Lung (tissue), 12 donors: Measurements from ENCODE around the gene CAPZA3. TPM values are rescaled to one million over a fixed set of nuclear protein-coding genes. Genes with fewer than 3 reads are reported as not detected.

ENCODE experiments used
- ATAC-seq: fragments of 200-7000 bp; cut with Tn5 transposase; one replicate; pipeline ENCODE4 v1.9.1; 2020; ENCODE audit warnings: moderate number of reproducible peaks; ENCODE audit not compliant: insufficient read depth, low FRiP score
- DNase-seq, 3 donors: peaks; one replicate each; pipeline ENCODE4 v3.0.0-alpha.2; 2013 to 2017
- H3K27ac ChIP-seq, 2 donors: one replicate each; pipeline ENCODE4 v1.5.1; 2013; ENCODE audit warnings: mild to moderate bottlenecking in 2 of 2, moderate library complexity in 2 of 2, control low read depth in 1 of 2, inconsistent platforms in 1 of 2, low read depth in 1 of 2, low read length in 1 of 2
- H3K27me3 ChIP-seq, 3 donors: one replicate each; pipeline ENCODE4 v1.5.1; 2013; ENCODE audit warnings: low read length in 2 of 3; ENCODE audit not compliant: control insufficient read depth in 3 of 3, insufficient read depth in 3 of 3
- H3K36me3 ChIP-seq, 4 donors: one replicate each; pipeline ENCODE4 v1.5.1; 2013; ENCODE audit warnings: low read length in 4 of 4, mild to moderate bottlenecking in 1 of 4, moderate library complexity in 1 of 4; ENCODE audit not compliant: control insufficient read depth in 4 of 4, insufficient read depth in 4 of 4
- H3K4me1 ChIP-seq, 5 donors: one replicate each; pipeline ENCODE4 v1.5.1; 2013; ENCODE audit warnings: low read length in 5 of 5, mild to moderate bottlenecking in 2 of 5, moderate library complexity in 1 of 5; ENCODE audit not compliant: control insufficient read depth in 5 of 5, insufficient read depth in 5 of 5
- H3K4me3 ChIP-seq: one replicate; pipeline ENCODE4 v1.5.1; 2013; ENCODE audit warnings: mild to moderate bottlenecking, control low read depth, moderate library complexity
- H3K9ac ChIP-seq, 2 donors: one replicate each; pipeline ENCODE4 v1.5.1; 2013; ENCODE audit warnings: low read length in 2 of 2, control low read depth in 1 of 2; ENCODE audit not compliant: insufficient read depth in 1 of 2
- H3K9me3 ChIP-seq, 4 donors: one replicate each; pipeline ENCODE4 v1.5.1; 2013; ENCODE audit warnings: low read length in 3 of 4, mild to moderate bottlenecking in 1 of 4, moderate library complexity in 1 of 4; ENCODE audit not compliant: control insufficient read depth in 4 of 4, insufficient read depth in 3 of 4
- WGBS, 2 donors: extraction: QIAGEN DNeasy Blood & Tissue Kit; methylation state at CpG; one replicate each; pipeline ENCODE4 v1.1.7; 2013; 5-methylcytosine and 5-hydroxymethylcytosine counted together
- polyA plus RNA-seq, 2 donors: library from polyadenylated mRNA; stranded (reverse); fragments of 200-250 nt; gene quantifications; one replicate each; pipeline ENCODE4 v1.2.1, GENCODE V29; 2013
- total RNA-seq, 2 donors: library from RNA; depleted of rRNA in 1 of 2; stranded (reverse); fragments of >200 nt in 1 of 2; gene quantifications; one replicate each; pipeline ENCODE4 v1.2.1, GENCODE V29; 2014 to 2021
- TF ChIP-seq, protein P1 (sequence below): IDR thresholded peaks from 2 replicates; pipeline ENCODE4 v1.5.1; 2012; ENCODE audit warnings: mild to moderate bottlenecking; ENCODE audit errors: control extremely low read depth, extremely low read depth
- donor health status: control.
- donor health status: control.
- donor health status: Bipolar disorder and iron deficiency.
- donor health status: healthy.
- donor health status: DM: yes; HTN: yes; CAD: no.

Gene CAPZA3
- total and polyA plus RNA-seq, 4 donors, result not detected

- H3K27ac ChIP-seq, result peak overlapping the region in 1 of 2 donors; percentile 48
- no peak overlapping the region for H3K4me3 ChIP-seq
- H3K9me3 ChIP-seq, result peaks cover 0 to 2% (median 0%) of the 10 kb centered on the region in 4 donors
- TF ChIP-seq, protein P1, sequence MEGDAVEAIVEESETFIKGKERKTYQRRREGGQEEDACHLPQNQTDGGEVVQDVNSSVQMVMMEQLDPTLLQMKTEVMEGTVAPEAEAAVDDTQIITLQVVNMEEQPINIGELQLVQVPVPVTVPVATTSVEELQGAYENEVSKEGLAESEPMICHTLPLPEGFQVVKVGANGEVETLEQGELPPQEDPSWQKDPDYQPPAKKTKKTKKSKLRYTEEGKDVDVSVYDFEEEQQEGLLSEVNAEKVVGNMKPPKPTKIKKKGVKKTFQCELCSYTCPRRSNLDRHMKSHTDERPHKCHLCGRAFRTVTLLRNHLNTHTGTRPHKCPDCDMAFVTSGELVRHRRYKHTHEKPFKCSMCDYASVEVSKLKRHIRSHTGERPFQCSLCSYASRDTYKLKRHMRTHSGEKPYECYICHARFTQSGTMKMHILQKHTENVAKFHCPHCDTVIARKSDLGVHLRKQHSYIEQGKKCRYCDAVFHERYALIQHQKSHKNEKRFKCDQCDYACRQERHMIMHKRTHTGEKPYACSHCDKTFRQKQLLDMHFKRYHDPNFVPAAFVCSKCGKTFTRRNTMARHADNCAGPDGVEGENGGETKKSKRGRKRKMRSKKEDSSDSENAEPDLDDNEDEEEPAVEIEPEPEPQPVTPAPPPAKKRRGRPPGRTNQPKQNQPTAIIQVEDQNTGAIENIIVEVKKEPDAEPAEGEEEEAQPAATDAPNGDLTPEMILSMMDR, result no peak
- 50 to 51% methylated on average over 1 of the region's 1 CpG for WGBS, 2 donors
- no peak overlapping the region for H3K9ac ChIP-seq
- no peaks in the 10 kb centered on the region for H3K36me3 ChIP-seq
- no peaks in the 10 kb centered on the region for H3K27me3 ChIP-seq
- no peak for ATAC-seq
- H3K4me1 ChIP-seq, result peaks cover 6 to 30% (median 12%) of the 10 kb centered on the region in 5 donors
- peak in 1 of 3 donors; percentile 6 for DNase-seq
These were observed 12.2 kb downstream of the CAPZA3 start for GRCh38 chr12:18750085-18750484.

GRCh38 chr12:18751866-18752265 is 13.9 kb downstream of the CAPZA3 start:
- Histone ChIP-seq H3K27me3 (no peaks in the 10 kb centered on the region), H3K9me3 (peaks cover 0 to 2% (median 0%) of the 10 kb centered on the region in 4 donors), H3K4me1 (peaks cover 6 to 32% (median 12%) of the 10 kb centered on the region in 5 donors), H3K27ac (peak overlapping the region in 1 of 2 donors; percentile 79), H3K36me3 (no peaks in the 10 kb centered on the region), H3K4me3 (no peak overlapping the region), H3K9ac (no peak overlapping the region)
- TF ChIP-seq, protein P1, result no peak
- DNase-seq, result no peak
- WGBS, 2 donors, result 79 to 91% methylated on average over 2 of the region's 2 CpGs
- no peak for ATAC-seq

DNA sequence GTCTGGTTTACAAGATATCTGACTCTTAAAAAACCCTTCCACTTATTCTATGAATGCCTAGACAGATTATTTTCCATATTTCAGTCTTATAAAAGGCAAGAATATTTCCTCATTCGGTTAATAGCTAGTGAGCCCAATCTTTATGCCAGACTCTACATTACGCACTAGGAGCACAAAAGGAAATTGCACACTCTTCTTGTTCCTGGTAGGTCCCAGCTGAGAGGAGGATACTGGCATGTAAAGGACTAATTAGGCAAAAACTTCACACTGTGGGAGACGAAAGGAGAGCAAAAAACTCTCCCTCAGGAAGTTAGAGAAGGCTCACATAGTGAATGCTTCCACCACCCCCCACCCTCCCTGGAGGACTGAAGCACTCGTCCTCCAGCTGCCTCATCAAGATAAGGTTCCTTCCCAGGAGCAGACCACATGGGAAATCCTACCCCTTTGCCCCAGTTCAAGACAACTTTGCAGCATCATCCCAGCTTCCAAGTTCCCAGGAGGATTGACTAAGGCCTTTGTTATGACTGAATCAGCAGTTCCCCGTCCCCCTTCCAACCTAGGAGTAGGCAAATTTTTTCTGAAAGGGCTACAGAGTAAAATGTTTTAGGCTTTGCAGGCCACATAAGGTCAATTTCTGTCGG is 14.5 kb downstream of the CAPZA3 start:
- TF ChIP-seq, protein P1, result no peak
- WGBS, 2 donors, result 57 to 58% methylated on average over 6 of the region's 6 CpGs
- H3K36me3 ChIP-seq, result no peaks in the 10 kb centered on the region
- peaks cover 0 to 2% (median 0%) of the 10 kb centered on the region in 4 donors for H3K9me3 ChIP-seq
- no peak for ATAC-seq
- peak overlapping the region in 1 of 2 donors; percentile 79 for H3K27ac ChIP-seq
- no peaks in the 10 kb centered on the region for H3K27me3 ChIP-seq
- no peak overlapping the region for H3K4me3 ChIP-seq
- no peak overlapping the region for H3K9ac ChIP-seq
- peak in 2 of 3 donors; percentile 2 to 8 for DNase-seq
- peaks cover 6 to 27% (median 12%) of the 10 kb centered on the region in 5 donors for H3K4me1 ChIP-seq
